Loucy (cell line): ENCODE data around the gene MCFD2.

Experiments
- CTCF ChIP-seq: fragments of 200-600 bp; sonication (generic); conservative IDR thresholded peaks from 2 replicates; pipeline ENCODE4 v1.5.1; 2014; ENCODE audit warnings: mild to moderate bottlenecking, antibody characterized with exemption, low read length
- EZH2phosphoT487 ChIP-seq: fragments of 200-600 bp; IDR thresholded peaks from 2 replicates; pipeline ENCODE4 v1.6.1; 2018; ENCODE audit warnings: antibody characterized with exemption, mild to moderate bottlenecking, moderate library complexity, borderline replicate concordance

DNA sequence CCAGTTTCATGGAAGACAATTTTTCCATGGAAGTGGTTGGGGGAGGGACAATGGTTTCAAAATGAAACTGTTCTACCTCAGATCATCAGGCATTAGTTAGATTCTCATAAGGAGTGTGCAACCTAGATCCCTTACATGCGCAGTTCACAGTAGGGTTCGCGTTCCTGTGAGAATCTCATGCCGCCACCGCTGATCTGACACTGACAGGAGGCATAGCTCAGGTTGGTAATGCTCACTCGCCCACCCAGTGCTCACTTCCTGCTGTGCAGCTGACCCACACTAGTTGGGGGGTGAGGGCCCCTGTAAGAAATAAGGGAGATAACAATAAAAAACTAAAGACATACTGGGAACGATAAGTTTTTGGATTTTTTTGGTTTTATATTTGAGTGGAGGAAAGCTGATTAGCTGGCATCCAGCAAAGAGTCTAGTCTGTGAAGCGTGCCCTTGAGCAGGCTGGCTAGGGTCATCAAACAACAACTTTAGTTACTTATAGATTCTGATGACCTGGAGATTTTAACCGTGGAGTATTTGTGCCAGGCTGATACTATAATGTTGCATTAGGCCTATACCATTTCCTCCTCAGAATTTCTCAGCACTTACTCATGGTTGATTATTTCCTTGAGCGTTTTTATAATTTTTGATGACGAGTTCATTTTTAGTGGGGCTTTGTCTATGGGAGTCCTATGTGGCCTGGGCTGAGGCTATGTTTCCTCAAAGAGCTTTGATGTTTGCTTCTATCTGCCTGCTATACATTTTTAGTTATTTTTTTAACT is 6.3 kb upstream of the MCFD2 start:
- TF ChIP-seq CTCF (no peak), EZH2phosphoT487 (no peak)
